NCI-H187 treated with DMSO at 0.1 percent for 48 hours (cell line): ENCODE data around the gene S100G.

Experiments used
- DNase-seq: peaks from one replicate; lab custom pipeline; 2025; lab: John Stamatoyannopoulos, UW

Gene S100G

GRCh38 chrX:16651391-16652024, 1.6 kb downstream of the S100G start:
- DNase-seq = no peak

DNA sequence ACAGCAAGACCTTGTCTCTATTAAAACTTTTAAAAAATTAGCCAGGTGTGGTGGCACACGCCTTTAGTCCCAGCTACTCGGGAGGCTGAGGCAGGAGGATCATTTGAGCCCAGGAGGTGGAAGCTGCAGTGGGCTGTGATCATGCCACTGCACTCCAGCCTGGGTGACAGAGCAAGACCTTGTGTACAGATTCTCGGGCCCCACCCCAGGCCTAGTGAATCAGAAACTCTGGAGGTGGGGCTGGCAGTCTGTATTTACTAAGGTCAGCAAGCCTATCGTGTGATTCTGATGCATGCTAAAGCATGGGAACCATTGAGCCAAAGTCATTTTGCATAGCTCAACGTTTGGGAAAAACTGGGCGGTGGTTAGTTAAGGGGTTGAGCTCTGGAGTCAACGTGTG, 3.5 kb downstream of the S100G start:
- no peak for DNase-seq

- no peak for DNase-seq
These were observed 4.1 kb downstream of the S100G start for GRCh38 chrX:16654093-16654492.

- DNase-seq = no peak
These were observed 8.3 kb downstream of the S100G start for GRCh38 chrX:16658284-16658683.

GRCh38 chrX:16659321-16659720, 9.4 kb downstream of the S100G start:
- DNase-seq = no peak

GRCh38 chrX:16661495-16661894, 11.5 kb downstream of the S100G start:
- no peak for DNase-seq

DNA sequence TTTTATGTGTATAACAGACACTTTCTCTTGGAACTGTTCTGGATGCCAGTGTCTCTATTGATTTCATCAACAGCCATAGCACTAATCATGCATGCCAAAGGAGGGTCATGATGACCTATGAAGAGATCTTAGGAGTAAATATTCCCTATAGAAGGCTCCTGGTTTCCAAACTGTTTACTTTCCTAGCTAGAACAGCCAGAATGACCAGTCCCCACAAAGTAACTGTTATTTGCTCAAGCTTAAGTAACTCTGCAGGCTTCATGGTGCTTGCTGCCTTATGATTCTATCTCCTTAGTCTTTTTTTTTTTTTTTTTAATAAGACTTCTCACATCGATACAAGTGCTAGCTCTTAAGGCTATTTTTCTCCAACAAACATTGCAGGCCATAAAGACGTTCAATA, 12.4 kb downstream of the S100G start:
- DNase-seq = no peak

DNA sequence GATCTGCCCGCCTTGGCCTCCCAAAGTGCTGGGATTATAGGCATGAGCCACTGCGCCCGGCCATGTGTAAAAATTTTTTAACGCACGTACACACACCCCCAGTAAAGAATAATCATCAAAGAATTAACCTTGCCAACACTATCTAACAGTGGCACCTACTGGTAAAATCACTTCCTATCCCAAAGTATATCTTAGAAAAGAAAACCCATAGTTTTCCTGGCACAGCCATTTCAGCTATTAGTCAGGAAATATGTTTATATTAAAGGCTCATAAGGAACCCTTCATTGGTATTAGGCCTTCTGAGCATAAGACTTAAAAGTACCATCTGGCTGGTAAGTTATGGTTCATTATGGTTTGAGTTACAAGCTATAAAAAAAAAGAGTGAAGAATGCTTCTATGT, 14.1 kb downstream of the S100G start:
- DNase-seq = no peak

- DNase-seq = no peak
These were observed 14.7 kb downstream of the S100G start for GRCh38 chrX:16664626-16665025.

GRCh38 chrX:16665089-16665488, 15.1 kb downstream of the S100G start:
- no peak for DNase-seq

- DNase-seq = no peak
These were observed 16.6 kb downstream of the S100G start for GRCh38 chrX:16666541-16666940.

GRCh38 chrX:16671005-16671404, 21.0 kb downstream of the S100G start:
- DNase-seq = no peak

- no peak for DNase-seq
These were observed 28.7 kb downstream of the S100G start for GRCh38 chrX:16678689-16679088.

- DNase-seq = no peak
These were observed 33.2 kb downstream of the S100G start for GRCh38 chrX:16683007-16683664.

- DNase-seq = no peak
These were observed 37.6 kb downstream of the S100G start for GRCh38 chrX:16687514-16687913.

- no peak for DNase-seq
These were observed 45.2 kb downstream of the S100G start for GRCh38 chrX:16695079-16695676.

DNA sequence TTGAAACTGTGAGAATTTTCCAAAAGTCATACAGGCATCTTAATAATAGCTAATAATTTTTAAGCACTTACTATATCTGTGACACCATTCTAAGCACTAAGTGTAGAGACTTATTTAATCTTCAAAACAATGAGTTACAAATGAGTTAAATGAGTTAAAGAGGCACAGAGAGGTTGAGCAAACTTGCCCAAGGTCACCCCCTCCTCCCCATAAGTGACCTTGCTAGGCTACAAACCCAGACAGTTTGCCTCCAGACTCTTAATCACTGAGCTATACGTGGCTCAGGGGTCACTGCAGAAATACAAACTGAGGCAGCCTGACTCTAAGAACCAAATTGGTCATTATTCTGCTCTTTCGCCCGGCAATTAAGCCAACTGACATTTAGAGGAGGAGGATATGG, 47.0 kb downstream of the S100G start:
- DNase-seq = no peak

DNA sequence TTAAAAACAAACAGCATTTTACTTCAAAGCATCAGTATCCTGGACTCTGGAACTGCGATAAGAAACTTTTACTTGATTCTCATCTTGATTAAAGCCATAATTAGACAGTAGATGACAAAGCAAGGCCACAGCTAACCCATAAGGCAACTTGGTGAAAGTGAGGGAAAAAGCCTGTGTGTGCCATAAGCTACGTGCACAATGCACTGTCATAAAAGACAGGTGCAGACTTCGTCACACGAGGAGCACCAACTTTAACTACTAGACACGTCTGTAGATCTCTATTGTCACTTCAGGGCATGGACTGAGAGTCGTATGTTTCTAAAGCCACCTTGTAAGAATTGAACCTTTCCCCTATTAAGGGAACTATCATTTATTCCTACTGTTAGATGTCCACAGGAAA, 49.4 kb downstream of the S100G start:
- no peak for DNase-seq

DNA sequence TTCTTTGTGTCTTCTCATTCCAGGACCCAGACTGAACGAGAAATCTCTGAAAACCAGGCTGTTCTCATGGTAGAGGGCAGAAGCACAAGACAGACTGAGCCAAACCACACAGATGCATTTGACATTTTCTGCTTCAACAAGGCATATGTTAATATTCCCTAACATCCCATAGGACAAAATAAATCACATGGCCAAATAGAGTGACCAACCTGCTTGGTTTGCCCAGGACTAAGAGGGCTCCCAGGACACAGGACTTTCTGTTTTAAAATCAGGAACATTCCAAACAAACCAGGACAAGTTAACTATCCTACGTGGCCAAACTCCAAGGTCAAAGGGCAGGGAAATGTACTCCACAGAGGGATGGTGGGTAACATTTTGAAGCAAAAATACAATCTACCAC, 50.8 kb downstream of the S100G start:
- no peak for DNase-seq

GRCh38 chrX:16702700-16703599, 53.0 kb downstream of the S100G start:
- DNase-seq = no peak
